Dermis blood vessel endothelial cell (primary cell): ENCODE results near the gene COL5A1. TPM values are rescaled to one million over a fixed set of nuclear protein-coding genes. Genes with fewer than 3 reads are reported as not detected.
"Not testable (repeated sequence)": the region's sequence is repeated elsewhere in the genome, so short reads cannot be mapped to it uniquely, and the experiment has no call there.

Source experiments
- DNase-seq: peaks from one replicate; pipeline ENCODE4 v3.0.0; 2010
- total RNA-seq: library from RNA; depleted of rRNA; stranded (reverse); fragments of >200 nt; gene quantifications from 2 replicates; pipeline ENCODE4 v1.2.3, GENCODE V29; 2014

COL5A1 gene
- total RNA-seq, 1 donor from 2014 or later = 9.5 TPM

GRCh38 chr9:134842321-134842720, 200.7 kb downstream of the COL5A1 start:
- DNase-seq = no peak

DNA sequence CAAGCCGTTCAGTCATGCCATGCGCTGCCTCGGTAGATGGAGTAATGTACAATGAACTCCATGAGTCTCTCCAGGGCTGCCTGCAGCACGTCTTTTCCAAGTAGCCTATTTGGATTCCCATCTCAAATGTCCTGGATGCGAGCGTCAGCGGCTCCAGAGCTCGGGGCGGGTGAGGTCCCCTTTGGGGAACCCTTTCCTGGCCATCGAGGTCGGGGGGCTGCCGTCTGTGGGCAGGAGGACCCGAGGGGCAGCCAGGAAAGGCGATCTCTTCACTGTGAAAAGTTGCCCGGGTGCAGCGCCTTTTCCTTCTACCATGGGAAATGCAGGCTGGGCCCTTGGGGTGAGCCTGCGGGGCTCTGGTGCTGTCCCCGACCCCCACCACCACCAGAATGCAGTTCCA, 202.1 kb downstream of the COL5A1 start:
- DNase-seq = no peak

- DNase-seq = no peak
Measured at GRCh38 chr9:134844821-134845220, 203.2 kb downstream of the COL5A1 start.

DNA sequence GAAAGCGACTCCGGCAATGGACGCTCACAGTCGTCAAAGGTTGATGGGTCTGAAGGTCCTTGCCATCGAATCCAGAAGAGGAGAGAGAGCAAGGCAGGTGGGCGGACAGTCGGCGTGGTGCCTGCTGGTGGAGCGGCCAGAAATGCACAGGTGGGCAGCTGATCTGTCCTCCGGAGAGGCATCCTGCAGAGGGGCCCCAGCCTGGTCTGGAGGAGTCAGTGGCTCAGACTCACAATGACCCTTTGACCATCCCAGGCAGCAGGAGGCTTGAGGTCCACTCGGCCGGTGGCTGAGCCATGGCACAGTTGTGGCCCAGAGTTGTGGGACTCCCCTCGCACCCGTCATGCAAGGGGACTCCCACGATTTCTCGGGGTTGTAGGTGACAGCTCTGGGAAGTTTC, 204.6 kb downstream of the COL5A1 start:
- no peak for DNase-seq

DNA sequence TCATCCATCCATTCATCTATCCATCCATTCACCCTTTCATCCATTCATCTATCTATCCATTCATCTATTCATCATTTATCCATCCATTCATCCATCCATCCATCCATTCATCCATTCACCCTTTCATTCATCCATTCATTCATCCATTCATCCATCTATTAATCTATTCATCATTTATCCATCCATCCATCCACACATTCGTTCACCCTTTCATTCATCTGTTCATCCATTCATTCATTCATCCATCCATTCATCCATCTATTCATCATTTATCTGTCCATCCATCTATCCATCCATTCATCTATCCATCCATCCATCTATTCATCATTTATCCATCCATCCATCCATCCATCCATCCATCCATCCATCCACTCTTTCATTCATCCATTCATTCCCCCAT, 205.1 kb downstream of the COL5A1 start:
- DNase-seq = no peak

GRCh38 chr9:134847138-134847537, 205.5 kb downstream of the COL5A1 start:
- DNase-seq = no peak

DNA sequence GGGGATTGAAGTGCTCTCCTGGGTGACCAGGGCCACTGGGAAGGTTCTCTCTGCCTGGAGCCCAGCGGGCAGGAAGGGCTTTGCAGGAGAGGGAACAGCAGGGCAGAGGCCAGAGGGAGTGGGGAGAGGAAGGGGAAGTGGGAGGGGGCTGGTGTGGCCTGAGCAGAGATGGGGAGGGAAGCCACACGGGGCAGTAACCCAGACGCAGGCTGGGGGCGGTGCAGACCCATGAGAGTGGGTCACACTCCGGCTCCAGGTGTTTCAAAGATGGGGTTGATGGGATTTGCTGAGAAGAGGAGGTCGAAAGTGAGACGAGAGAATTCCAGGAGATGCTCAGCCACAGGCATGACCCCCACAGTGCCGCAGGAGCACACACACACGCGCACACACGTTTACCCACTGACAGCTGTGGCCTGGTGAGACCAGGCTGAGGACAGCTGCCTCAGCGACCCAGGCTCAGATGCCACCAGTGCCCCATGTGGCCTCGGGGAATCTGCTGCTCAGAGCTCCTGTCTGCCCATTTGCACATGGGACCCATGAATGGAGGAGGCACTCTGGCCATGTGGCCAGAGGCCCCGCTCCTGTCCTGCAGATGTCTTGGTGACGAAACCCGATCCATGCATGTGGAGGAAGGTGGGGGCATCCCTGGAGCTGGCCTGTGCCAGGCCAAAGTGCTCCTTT, 206.3 kb downstream of the COL5A1 start:
- DNase-seq = no peak

GRCh38 chr9:134848504-134848903, 206.9 kb downstream of the COL5A1 start:
- DNase-seq = no peak

DNA sequence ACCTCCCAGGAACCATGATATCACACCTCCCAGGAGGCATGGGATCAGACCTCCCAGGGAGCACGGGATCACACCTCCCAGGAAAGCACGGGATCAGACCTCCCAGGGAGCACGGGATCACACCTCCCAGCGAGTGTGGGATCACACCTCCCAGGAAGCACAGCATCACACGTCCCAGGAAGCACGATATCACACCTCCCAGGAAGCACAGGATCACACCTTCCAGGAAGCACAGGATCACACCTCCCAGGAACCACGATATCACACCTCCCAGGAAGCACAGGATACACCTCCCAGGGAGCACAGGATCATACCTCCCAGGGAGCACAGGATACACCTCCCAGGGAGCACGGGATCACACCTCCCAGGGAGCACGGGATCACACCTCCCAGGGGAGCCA, 209.0 kb downstream of the COL5A1 start:
- DNase-seq = no peak

GRCh38 chr9:134851020-134851419, 209.4 kb downstream of the COL5A1 start:
- no peak for DNase-seq

GRCh38 chr9:134852906-134853654, 211.5 kb downstream of the COL5A1 start:
- no peak for DNase-seq

- DNase-seq = no peak
Measured at GRCh38 chr9:134853893-134854292, 212.3 kb downstream of the COL5A1 start.

DNA sequence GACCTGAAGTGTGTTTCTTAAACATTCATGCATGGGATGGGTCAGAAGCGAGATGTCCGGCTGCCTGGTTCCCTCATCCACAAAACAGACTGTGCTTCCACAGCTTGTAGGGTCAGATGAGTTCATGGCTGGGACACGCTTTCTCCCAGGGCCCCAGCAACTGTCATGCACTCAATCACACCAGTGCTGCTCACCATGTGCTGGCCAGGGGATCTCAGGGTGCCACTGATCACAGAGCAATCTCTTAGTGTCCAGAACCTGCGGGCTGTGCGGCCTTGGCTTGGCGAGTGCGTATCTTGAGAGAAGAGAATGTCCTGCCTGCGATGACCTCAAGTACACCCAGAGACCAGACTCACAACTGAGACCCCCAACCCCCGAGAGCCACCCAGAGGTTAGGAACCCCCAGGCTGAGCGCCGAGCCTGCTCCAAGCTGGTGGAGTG, 213.0 kb downstream of the COL5A1 start:
- no peak for DNase-seq

- DNase-seq = no peak
Measured at GRCh38 chr9:134855231-134855899, 213.8 kb downstream of the COL5A1 start.

- DNase-seq = no peak
Measured at GRCh38 chr9:134855900-134856377, 214.3 kb downstream of the COL5A1 start.

DNA sequence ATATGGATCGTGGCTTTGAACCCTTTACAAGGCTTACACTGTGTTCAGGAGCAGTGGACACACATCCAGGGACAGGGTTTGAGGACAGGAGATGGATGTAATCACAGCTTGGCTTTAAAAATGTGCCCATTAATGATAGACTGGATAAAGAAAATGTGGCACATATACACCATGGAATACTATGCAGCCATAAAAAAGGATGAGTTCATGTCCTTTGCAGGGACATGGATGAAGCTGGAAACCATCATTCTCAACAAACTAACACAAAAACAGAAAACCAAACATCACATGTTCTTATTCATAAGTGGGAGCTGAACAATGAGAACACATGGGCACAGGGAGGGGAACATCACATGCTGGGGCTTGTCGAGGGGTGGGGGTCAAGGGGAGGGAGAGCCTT, 215.8 kb downstream of the COL5A1 start:
- DNase-seq = not testable (repeated sequence)

DNA sequence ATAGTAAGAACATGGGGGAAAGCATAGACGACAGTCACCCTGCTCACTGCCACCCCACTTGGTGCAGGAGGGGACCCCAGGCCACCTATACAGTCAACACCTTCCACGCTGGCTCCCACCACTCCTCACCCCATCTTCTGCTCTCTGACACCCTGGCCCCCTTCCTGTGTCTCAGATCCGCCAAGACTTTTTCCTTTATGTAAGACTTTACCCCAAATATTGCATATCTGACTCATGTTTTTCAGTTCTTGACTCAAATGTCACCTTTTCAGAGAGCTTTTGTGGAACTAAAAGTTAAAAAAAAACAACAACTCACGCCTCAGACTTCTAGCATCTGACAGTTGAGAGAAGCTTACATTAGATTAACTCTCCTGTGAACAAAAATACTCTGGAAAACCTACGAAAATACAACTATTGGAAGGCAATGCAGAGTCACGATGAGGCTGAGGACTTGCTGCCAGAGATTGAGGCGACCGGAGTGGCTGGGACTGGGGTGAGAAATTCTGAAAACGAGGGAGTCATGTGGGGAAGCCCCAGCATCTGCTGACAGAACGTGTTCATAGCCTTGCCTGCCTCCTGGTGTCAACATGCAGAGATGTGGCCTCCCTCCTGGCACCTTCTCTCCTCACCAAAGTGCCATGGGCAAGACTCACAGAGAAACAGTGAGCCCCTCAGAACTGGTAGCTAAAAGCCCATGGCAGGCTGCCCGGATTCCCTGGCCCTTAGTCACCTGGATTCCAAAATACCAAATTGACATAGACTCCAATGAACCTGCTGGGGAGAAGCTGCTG, 216.6 kb downstream of the COL5A1 start:
- no peak for DNase-seq

GRCh38 chr9:134860510-134860909, 218.9 kb downstream of the COL5A1 start:
- no peak for DNase-seq

DNA sequence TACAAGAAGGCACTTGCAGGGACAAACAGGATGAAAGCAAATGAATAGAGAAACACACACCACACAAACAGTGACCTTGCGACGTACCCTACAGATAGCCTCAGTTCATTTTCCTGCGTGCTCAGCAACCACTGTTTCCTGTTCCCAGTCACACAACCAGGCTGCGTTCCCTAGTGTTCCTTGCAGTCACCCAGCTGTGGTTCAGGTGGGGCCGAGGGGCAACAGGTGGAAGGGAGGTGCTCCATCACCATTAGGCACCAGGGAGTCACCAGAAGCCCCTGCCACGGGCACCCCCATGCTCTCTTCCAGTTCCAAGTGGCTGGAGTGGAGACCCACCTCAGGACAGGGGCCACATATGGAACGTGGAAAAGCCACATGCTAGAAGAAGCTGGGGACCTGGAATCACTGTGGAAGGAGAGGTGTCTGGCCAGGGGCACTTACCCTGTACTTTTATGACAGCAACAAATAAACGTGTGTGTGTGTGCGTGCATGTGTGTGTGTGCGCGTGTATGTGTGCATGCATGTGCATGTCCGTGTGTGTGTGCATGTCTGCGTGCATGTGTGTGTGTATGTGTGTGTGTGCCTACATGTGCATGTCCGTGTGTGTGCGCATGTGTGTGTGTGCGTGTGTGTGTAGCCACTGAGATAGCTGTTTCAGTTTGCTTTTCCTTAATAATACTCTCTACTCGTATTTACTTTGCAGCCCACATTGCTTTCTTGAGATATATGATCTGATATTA, 220.2 kb downstream of the COL5A1 start:
- DNase-seq = no peak

GRCh38 chr9:134863306-134863902, 221.8 kb downstream of the COL5A1 start:
- DNase-seq = no peak
